Measurements from ENCODE around the gene UMODL1.

DNA sequence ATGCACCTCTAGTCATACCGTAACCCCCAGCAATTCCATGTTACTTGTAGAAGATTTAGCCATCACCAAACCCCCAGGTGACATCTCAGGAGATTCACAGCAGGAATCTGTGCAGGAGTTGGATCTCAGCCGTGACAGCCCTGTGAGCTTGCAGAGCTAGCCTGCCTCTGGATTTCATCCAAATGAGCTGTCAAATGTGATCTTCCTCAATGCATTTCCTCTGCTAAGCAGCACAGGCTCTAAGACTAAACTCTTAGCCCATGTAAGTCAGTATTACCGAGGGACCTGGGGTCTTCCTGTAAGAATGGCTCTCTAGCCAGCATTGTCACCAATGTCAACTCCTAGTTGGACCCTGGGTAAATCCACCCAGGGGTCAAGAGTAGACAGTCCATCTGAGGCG is 41.7 kb downstream of the UMODL1 start:
- TF ChIP-seq ZNF565 (CRISPR knock-in tag; conservative IDR thresholded peaks at IDR 0.05; ENCODE audit: low read depth) (no peak), ARNTL (CRISPR knock-in tag; IDR thresholded peaks at IDR 0.05; ENCODE audit: borderline replicate concordance, low read depth) (no peak), TOX (CRISPR knock-in tag; IDR thresholded peaks at IDR 0.05; ENCODE audit: borderline replicate concordance) (no peak), PPARA (CRISPR knock-in tag; IDR thresholded peaks at IDR 0.05; ENCODE audit: borderline replicate concordance) (no peak), SNAI2 (CRISPR knock-in tag; IDR thresholded peaks at IDR 0.05) (no peak)
- TF ChIP-seq, protein P1, sequence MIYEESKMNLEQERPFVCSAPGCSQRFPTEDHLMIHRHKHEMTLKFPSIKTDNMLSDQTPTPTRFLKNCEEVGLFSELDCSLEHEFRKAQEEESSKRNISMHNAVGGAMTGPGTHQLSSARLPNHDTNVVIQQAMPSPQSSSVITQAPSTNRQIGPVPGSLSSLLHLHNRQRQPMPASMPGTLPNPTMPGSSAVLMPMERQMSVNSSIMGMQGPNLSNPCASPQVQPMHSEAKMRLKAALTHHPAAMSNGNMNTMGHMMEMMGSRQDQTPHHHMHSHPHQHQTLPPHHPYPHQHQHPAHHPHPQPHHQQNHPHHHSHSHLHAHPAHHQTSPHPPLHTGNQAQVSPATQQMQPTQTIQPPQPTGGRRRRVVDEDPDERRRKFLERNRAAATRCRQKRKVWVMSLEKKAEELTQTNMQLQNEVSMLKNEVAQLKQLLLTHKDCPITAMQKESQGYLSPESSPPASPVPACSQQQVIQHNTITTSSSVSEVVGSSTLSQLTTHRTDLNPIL (CRISPR knock-in tag; IDR thresholded peaks at IDR 0.05; ENCODE audit: low read depth), result no peak
- TF ChIP-seq, protein P2, sequence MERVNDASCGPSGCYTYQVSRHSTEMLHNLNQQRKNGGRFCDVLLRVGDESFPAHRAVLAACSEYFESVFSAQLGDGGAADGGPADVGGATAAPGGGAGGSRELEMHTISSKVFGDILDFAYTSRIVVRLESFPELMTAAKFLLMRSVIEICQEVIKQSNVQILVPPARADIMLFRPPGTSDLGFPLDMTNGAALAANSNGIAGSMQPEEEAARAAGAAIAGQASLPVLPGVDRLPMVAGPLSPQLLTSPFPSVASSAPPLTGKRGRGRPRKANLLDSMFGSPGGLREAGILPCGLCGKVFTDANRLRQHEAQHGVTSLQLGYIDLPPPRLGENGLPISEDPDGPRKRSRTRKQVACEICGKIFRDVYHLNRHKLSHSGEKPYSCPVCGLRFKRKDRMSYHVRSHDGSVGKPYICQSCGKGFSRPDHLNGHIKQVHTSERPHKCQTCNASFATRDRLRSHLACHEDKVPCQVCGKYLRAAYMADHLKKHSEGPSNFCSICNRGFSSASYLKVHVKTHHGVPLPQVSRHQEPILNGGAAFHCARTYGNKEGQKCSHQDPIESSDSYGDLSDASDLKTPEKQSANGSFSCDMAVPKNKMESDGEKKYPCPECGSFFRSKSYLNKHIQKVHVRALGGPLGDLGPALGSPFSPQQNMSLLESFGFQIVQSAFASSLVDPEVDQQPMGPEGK (CRISPR knock-in tag; IDR thresholded peaks at IDR 0.05; ENCODE audit: borderline replicate concordance), result no peak
- TF ChIP-seq, protein P3, sequence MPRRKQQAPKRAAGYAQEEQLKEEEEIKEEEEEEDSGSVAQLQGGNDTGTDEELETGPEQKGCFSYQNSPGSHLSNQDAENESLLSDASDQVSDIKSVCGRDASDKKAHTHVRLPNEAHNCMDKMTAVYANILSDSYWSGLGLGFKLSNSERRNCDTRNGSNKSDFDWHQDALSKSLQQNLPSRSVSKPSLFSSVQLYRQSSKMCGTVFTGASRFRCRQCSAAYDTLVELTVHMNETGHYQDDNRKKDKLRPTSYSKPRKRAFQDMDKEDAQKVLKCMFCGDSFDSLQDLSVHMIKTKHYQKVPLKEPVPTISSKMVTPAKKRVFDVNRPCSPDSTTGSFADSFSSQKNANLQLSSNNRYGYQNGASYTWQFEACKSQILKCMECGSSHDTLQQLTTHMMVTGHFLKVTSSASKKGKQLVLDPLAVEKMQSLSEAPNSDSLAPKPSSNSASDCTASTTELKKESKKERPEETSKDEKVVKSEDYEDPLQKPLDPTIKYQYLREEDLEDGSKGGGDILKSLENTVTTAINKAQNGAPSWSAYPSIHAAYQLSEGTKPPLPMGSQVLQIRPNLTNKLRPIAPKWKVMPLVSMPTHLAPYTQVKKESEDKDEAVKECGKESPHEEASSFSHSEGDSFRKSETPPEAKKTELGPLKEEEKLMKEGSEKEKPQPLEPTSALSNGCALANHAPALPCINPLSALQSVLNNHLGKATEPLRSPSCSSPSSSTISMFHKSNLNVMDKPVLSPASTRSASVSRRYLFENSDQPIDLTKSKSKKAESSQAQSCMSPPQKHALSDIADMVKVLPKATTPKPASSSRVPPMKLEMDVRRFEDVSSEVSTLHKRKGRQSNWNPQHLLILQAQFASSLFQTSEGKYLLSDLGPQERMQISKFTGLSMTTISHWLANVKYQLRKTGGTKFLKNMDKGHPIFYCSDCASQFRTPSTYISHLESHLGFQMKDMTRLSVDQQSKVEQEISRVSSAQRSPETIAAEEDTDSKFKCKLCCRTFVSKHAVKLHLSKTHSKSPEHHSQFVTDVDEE (CRISPR knock-in tag; IDR thresholded peaks at IDR 0.05), result no peak
